Activated CD4-positive, alpha-beta T cell treated with anti-CD3 and anti-CD28 coated beads, Interleukin-2, amount 10 ng/mL, durations not matched to agents 7 days and 5 days (primary cell): ENCODE data around the gene PHACTR1. TPM values are rescaled to one million over a fixed set of nuclear protein-coding genes. Genes with fewer than 3 reads are reported as not detected.
"Not testable (repeated sequence)": the region's sequence is repeated elsewhere in the genome, so short reads cannot be mapped to it uniquely, and the experiment has no call there.

ENCODE experiments used
- CTCF ChIA-PET: fragments of 350-600 bp; sonication (Branson Sonifier 250); formaldehyde crosslinking; loops from one replicate; lab custom pipeline; 2021; ENCODE audit warnings: antibody characterized with exemption; lab: Charles Lee
- POLR2A ChIA-PET: fragments of 350-600 bp; sonication (Branson Sonifier 250); formaldehyde crosslinking; loops from one replicate; lab custom pipeline; 2021; ENCODE audit warnings: antibody characterized with exemption; lab: Charles Lee
- DNase-seq: peaks from one replicate; pipeline ENCODE4 v3.0.0-alpha.2; 2020
- H3K27ac Mint-ChIP-seq: one replicate; pipeline ENCODE4 v1.8.0; 2021; ENCODE audit warnings: mild to moderate bottlenecking, moderate library complexity, mixed read lengths
- H3K27me3 Mint-ChIP-seq: one replicate; pipeline ENCODE4 v1.8.0; 2021; ENCODE audit warnings: mixed read lengths
- H3K36me3 Mint-ChIP-seq: one replicate; pipeline ENCODE4 v1.8.0; 2021; ENCODE audit warnings: low read depth, mixed read lengths
- H3K4me1 Mint-ChIP-seq: one replicate; pipeline ENCODE4 v1.8.0; 2021; ENCODE audit warnings: mixed read lengths
- H3K4me3 Mint-ChIP-seq: one replicate; pipeline ENCODE4 v1.8.0; 2021; ENCODE audit warnings: mild to moderate bottlenecking, moderate library complexity, mixed read lengths
- H3K9me3 Mint-ChIP-seq: one replicate; pipeline ENCODE4 v1.8.0; 2021; ENCODE audit warnings: mixed read lengths
- total RNA-seq, 2 experiments: library from RNA; stranded (reverse); gene quantifications; one replicate each; pipeline ENCODE4 v1.2.3, GENCODE V29; 2021

PHACTR1 gene
- total RNA-seq, 2 experiments from 2014 or later, result 0.19 to 0.32 TPM

GRCh38 chr6:13131935-13132661 lies 415.5 kb downstream of the PHACTR1 start:
- ChIA-PET POLR2A (no interaction called here), CTCF (no interaction called here)
- no peaks in the 10 kb centered on the region for H3K36me3 Mint-ChIP-seq
- H3K27ac Mint-ChIP-seq, result no peak overlapping the region
- H3K9me3 Mint-ChIP-seq, result no peaks in the 10 kb centered on the region
- no peak overlapping the region for H3K4me3 Mint-ChIP-seq
- DNase-seq, result no peak
- peaks cover 14% of the 10 kb centered on the region for H3K27me3 Mint-ChIP-seq
- no peaks in the 10 kb centered on the region for H3K4me1 Mint-ChIP-seq

GRCh38 chr6:13133894-13134293 lies 417.3 kb downstream of the PHACTR1 start:
- H3K27ac Mint-ChIP-seq, H3K4me1 Mint-ChIP-seq, H3K9me3 Mint-ChIP-seq, POLR2A ChIA-PET, CTCF ChIA-PET, H3K4me3 Mint-ChIP-seq, H3K27me3 Mint-ChIP-seq, H3K36me3 Mint-ChIP-seq, DNase-seq: not testable (repeated sequence)

- H3K9me3 Mint-ChIP-seq, result no peaks in the 10 kb centered on the region
- H3K4me1 Mint-ChIP-seq, result no peaks in the 10 kb centered on the region
- ChIA-PET POLR2A (no interaction called here), CTCF (no interaction called here)
- DNase-seq, result no peak
- no peak overlapping the region for H3K4me3 Mint-ChIP-seq
- H3K27me3 Mint-ChIP-seq, result peaks cover 3% of the 10 kb centered on the region
- H3K27ac Mint-ChIP-seq, result no peak overlapping the region
- no peaks in the 10 kb centered on the region for H3K36me3 Mint-ChIP-seq
Measured at GRCh38 chr6:13135152-13135551, 418.6 kb downstream of the PHACTR1 start.

- ChIA-PET CTCF (interaction anchor here (0.6 to 0.7 kb wide), 3 partner anchors 50 to 399 kb away, joined by 3 to 4 read pairs (median 4); no protein-coding TSS in a partner anchor), POLR2A (no interaction called here)
- Mint-ChIP-seq H3K9me3 (no peaks in the 10 kb centered on the region), H3K36me3 (no peaks in the 10 kb centered on the region), H3K27me3 (peaks cover 6% of the 10 kb centered on the region), H3K27ac (no peak overlapping the region), H3K4me3 (no peak overlapping the region), H3K4me1 (no peaks in the 10 kb centered on the region)
- no peak for DNase-seq
Measured at GRCh38 chr6:13139119-13139518, 422.6 kb downstream of the PHACTR1 start.

- DNase-seq, result no peak
- Mint-ChIP-seq H3K4me3 (no peak overlapping the region), H3K27ac (no peak overlapping the region), H3K4me1 (no peaks in the 10 kb centered on the region), H3K9me3 (no peaks in the 10 kb centered on the region), H3K27me3 (peaks cover 6% of the 10 kb centered on the region), H3K36me3 (no peaks in the 10 kb centered on the region)
- ChIA-PET CTCF (no interaction called here), POLR2A (no interaction called here)
Measured at GRCh38 chr6:13140980-13141379, 424.4 kb downstream of the PHACTR1 start.

GRCh38 chr6:13141387-13141786 lies 424.8 kb downstream of the PHACTR1 start:
- no peaks in the 10 kb centered on the region for H3K4me1 Mint-ChIP-seq
- CTCF ChIA-PET, result no interaction called here
- H3K4me3 Mint-ChIP-seq, result no peak overlapping the region
- no peaks in the 10 kb centered on the region for H3K9me3 Mint-ChIP-seq
- POLR2A ChIA-PET, result no interaction called here
- H3K27ac Mint-ChIP-seq, result no peak overlapping the region
- H3K36me3 Mint-ChIP-seq, result no peaks in the 10 kb centered on the region
- H3K27me3 Mint-ChIP-seq, result peaks cover 6% of the 10 kb centered on the region
- DNase-seq, result no peak

GRCh38 chr6:13142611-13143010 lies 426.0 kb downstream of the PHACTR1 start:
- H3K36me3 Mint-ChIP-seq, result no peaks in the 10 kb centered on the region
- DNase-seq, result no peak
- H3K9me3 Mint-ChIP-seq, result no peaks in the 10 kb centered on the region
- H3K4me3 Mint-ChIP-seq, result no peak overlapping the region
- POLR2A ChIA-PET, result no interaction called here
- no peak overlapping the region for H3K27ac Mint-ChIP-seq
- peaks cover 5% of the 10 kb centered on the region for H3K27me3 Mint-ChIP-seq
- no peaks in the 10 kb centered on the region for H3K4me1 Mint-ChIP-seq
- CTCF ChIA-PET, result interaction anchor here (0.6 kb wide), 1 partner anchor 783 kb away, joined by 3 read pairs; no protein-coding TSS in a partner anchor

GRCh38 chr6:13146442-13146841 lies 429.9 kb downstream of the PHACTR1 start:
- Mint-ChIP-seq H3K4me1 (no peaks in the 10 kb centered on the region), H3K36me3 (no peaks in the 10 kb centered on the region), H3K4me3 (no peak overlapping the region), H3K27me3 (peaks cover 5% of the 10 kb centered on the region), H3K27ac (no peak overlapping the region), H3K9me3 (no peaks in the 10 kb centered on the region)
- CTCF ChIA-PET, result interaction anchor here (1.0 kb wide), 1 partner anchor 10 kb away, joined by 4 read pairs; no protein-coding TSS in a partner anchor
- POLR2A ChIA-PET, result interaction anchor here (1.0 kb wide), 1 partner anchor 12 kb away, joined by 3 read pairs; no protein-coding TSS in a partner anchor
- no peak for DNase-seq

- POLR2A ChIA-PET, result no interaction called here
- Mint-ChIP-seq H3K27ac (no peak overlapping the region), H3K4me1 (no peaks in the 10 kb centered on the region), H3K9me3 (no peaks in the 10 kb centered on the region), H3K27me3 (peaks cover 9% of the 10 kb centered on the region), H3K4me3 (no peak overlapping the region), H3K36me3 (no peaks in the 10 kb centered on the region)
- no peak for DNase-seq
- CTCF ChIA-PET, result no interaction called here
Measured at GRCh38 chr6:13147376-13147775, 430.8 kb downstream of the PHACTR1 start.

GRCh38 chr6:13147782-13148181 lies 431.2 kb downstream of the PHACTR1 start:
- DNase-seq, result no peak
- Mint-ChIP-seq H3K27me3 (peaks cover 9% of the 10 kb centered on the region), H3K27ac (no peak overlapping the region), H3K4me1 (no peaks in the 10 kb centered on the region), H3K9me3 (no peaks in the 10 kb centered on the region), H3K4me3 (no peak overlapping the region), H3K36me3 (no peaks in the 10 kb centered on the region)
- ChIA-PET CTCF (no interaction called here), POLR2A (no interaction called here)

- H3K4me1 Mint-ChIP-seq, result no peaks in the 10 kb centered on the region
- H3K27ac Mint-ChIP-seq, result no peak overlapping the region
- peaks cover 10% of the 10 kb centered on the region for H3K27me3 Mint-ChIP-seq
- H3K4me3 Mint-ChIP-seq, result no peak overlapping the region
- H3K36me3 Mint-ChIP-seq, result no peaks in the 10 kb centered on the region
- CTCF ChIA-PET, result no interaction called here
- no peak for DNase-seq
- no peaks in the 10 kb centered on the region for H3K9me3 Mint-ChIP-seq
- POLR2A ChIA-PET, result no interaction called here
Measured at GRCh38 chr6:13152764-13153163, 436.2 kb downstream of the PHACTR1 start.

- DNase-seq, result no peak
- Mint-ChIP-seq H3K9me3 (no peaks in the 10 kb centered on the region), H3K36me3 (no peaks in the 10 kb centered on the region), H3K4me3 (no peak overlapping the region), H3K27me3 (peaks cover 8% of the 10 kb centered on the region), H3K27ac (no peak overlapping the region), H3K4me1 (no peaks in the 10 kb centered on the region)
- ChIA-PET POLR2A (no interaction called here), CTCF (interaction anchor here (0.6 kb wide), 1 partner anchor 222 kb away, joined by 3 read pairs; no protein-coding TSS in a partner anchor)
Measured at GRCh38 chr6:13156381-13156780, 439.8 kb downstream of the PHACTR1 start.

- no peaks in the 10 kb centered on the region for H3K36me3 Mint-ChIP-seq
- H3K27ac Mint-ChIP-seq, result no peak overlapping the region
- no peaks in the 10 kb centered on the region for H3K9me3 Mint-ChIP-seq
- DNase-seq, result no peak
- ChIA-PET POLR2A (no interaction called here), CTCF (no interaction called here)
- H3K4me1 Mint-ChIP-seq, result no peaks in the 10 kb centered on the region
- peaks cover 3% of the 10 kb centered on the region for H3K27me3 Mint-ChIP-seq
- no peak overlapping the region for H3K4me3 Mint-ChIP-seq
Measured at GRCh38 chr6:13157293-13157692, 440.7 kb downstream of the PHACTR1 start.
